ENCODE data around the gene DOCK4.

- TF ChIP-seq CTCF (IDR thresholded peaks at IDR 0.05; ENCODE audit: insufficient read depth, low read depth, low read length) = no peak
- TF ChIP-seq EZH2 (IDR thresholded peaks at IDR 0.05; ENCODE audit: insufficient read depth, low read length) = no peak
Observed at GRCh38 chr7:111866787-111867186, 339.4 kb downstream of the DOCK4 start.
